HUES64 (cell line): ENCODE results near the gene RIN3.
"Not testable (repeated sequence)": the region's sequence is repeated elsewhere in the genome, so short reads cannot be mapped to it uniquely, and the experiment has no call there.

Experiments used
- H3K27ac ChIP-seq: 2 replicates; pipeline ENCODE4 v1.7.0; 2013; ENCODE audit warnings: low read depth, low read length, inconsistent platforms
- H3K27me3 ChIP-seq: 2 replicates; pipeline ENCODE4 v1.6.1; 2013; ENCODE audit warnings: mild to moderate bottlenecking, low read length; ENCODE audit not compliant: insufficient read depth
- H3K36me3 ChIP-seq: 2 replicates; pipeline ENCODE4 v1.6.1; 2013; ENCODE audit warnings: mild to moderate bottlenecking, low read length; ENCODE audit not compliant: insufficient read depth
- H3K4me1 ChIP-seq: 2 replicates; pipeline ENCODE4 v1.6.1; 2013; ENCODE audit warnings: mild to moderate bottlenecking, low read length, moderate library complexity; ENCODE audit not compliant: insufficient read depth
- H3K4me3 ChIP-seq: 2 replicates; pipeline ENCODE4 v1.5.1; 2013; ENCODE audit warnings: mild to moderate bottlenecking, low read length, moderate library complexity
- H3K9ac ChIP-seq: 2 replicates; pipeline ENCODE4 v1.6.1; 2013; ENCODE audit warnings: mild to moderate bottlenecking, low read depth, low read length
- H3K9me3 ChIP-seq: 2 replicates; pipeline ENCODE4 v1.6.1; 2013; ENCODE audit warnings: low read depth, low read length; ENCODE audit not compliant: insufficient read depth
- WGBS: fragments of 150-250, 120-280 bp; methylation state at CpG from one replicate; pipeline ENCODE4 v1.1.7; 2013; ENCODE audit warnings: missing lambda C conversion rate; 5-methylcytosine and 5-hydroxymethylcytosine counted together

Gene RIN3

GRCh38 chr14:92638266-92638665, 124.7 kb downstream of the RIN3 start:
- Histone ChIP-seq H3K4me1 (no peaks in the 10 kb centered on the region; the same call in 1 of the 2 replicates), H3K27me3 (no peaks in the 10 kb centered on the region), H3K9me3 (no peaks in the 10 kb centered on the region), H3K4me3 (no peak overlapping the region), H3K36me3 (no peaks in the 10 kb centered on the region), H3K9ac (no peak overlapping the region), H3K27ac (no peak overlapping the region)
- WGBS, result 89% methylated on average over 9 of the region's 9 CpGs

- Histone ChIP-seq H3K36me3 (no peaks in the 10 kb centered on the region), H3K9ac (no peak overlapping the region), H3K4me1 (no peaks in the 10 kb centered on the region; the same call in 1 of the 2 replicates), H3K9me3 (no peaks in the 10 kb centered on the region), H3K27ac (no peak overlapping the region), H3K27me3 (no peaks in the 10 kb centered on the region), H3K4me3 (no peak overlapping the region)
- 87% methylated on average over 7 of the region's 7 CpGs for WGBS
Observed at GRCh38 chr14:92638904-92639303, 125.3 kb downstream of the RIN3 start.

GRCh38 chr14:92639472-92640117, 126.0 kb downstream of the RIN3 start:
- 94% methylated on average over 23 of the region's 23 CpGs for WGBS
- H3K4me1 ChIP-seq, H3K9ac ChIP-seq, H3K9me3 ChIP-seq, H3K27me3 ChIP-seq, H3K27ac ChIP-seq, H3K36me3 ChIP-seq, H3K4me3 ChIP-seq: not testable (repeated sequence)

GRCh38 chr14:92641306-92641705, 127.7 kb downstream of the RIN3 start:
- Histone ChIP-seq H3K4me1 (no peaks in the 10 kb centered on the region; the same call in 1 of the 2 replicates), H3K36me3 (no peaks in the 10 kb centered on the region), H3K4me3 (no peak overlapping the region), H3K9ac (no peak overlapping the region), H3K9me3 (0 out of 2 replicates have a peak, but pooled peaks cover 7% of the 10 kb centered on the region), H3K27me3 (no peaks in the 10 kb centered on the region), H3K27ac (no peak overlapping the region)
- 92% methylated on average over 10 of the region's 10 CpGs for WGBS

GRCh38 chr14:92644171-92644969, 130.8 kb downstream of the RIN3 start:
- Histone ChIP-seq H3K27me3 (no peaks in the 10 kb centered on the region), H3K4me3 (no peak overlapping the region), H3K36me3 (no peaks in the 10 kb centered on the region), H3K4me1 (no peaks in the 10 kb centered on the region), H3K9ac (no peak overlapping the region), H3K9me3 (0 out of 2 replicates have a peak, but pooled peaks cover 7% of the 10 kb centered on the region), H3K27ac (no peak overlapping the region)
- 80% methylated on average over 8 of the region's 9 CpGs for WGBS

- no peak overlapping the region for H3K27ac ChIP-seq
- no peak overlapping the region for H3K9ac ChIP-seq
- H3K9me3 ChIP-seq, result 0 out of 2 replicates have a peak, but pooled peaks cover 7% of the 10 kb centered on the region
- no peak overlapping the region for H3K4me3 ChIP-seq
- H3K27me3 ChIP-seq, result no peaks in the 10 kb centered on the region
- H3K4me1 ChIP-seq, result no peaks in the 10 kb centered on the region
- H3K36me3 ChIP-seq, result no peaks in the 10 kb centered on the region
- 93% methylated on average over 9 of the region's 9 CpGs for WGBS
Observed at GRCh38 chr14:92644970-92645515, 131.5 kb downstream of the RIN3 start.

- 97% methylated on average over 12 of the region's 13 CpGs for WGBS
- Histone ChIP-seq H3K9ac (no peak overlapping the region), H3K36me3 (no peaks in the 10 kb centered on the region), H3K9me3 (0 out of 2 replicates have a peak, but pooled peaks cover 7% of the 10 kb centered on the region), H3K4me1 (no peaks in the 10 kb centered on the region), H3K4me3 (no peak overlapping the region), H3K27me3 (no peaks in the 10 kb centered on the region), H3K27ac (no peak overlapping the region)
Observed at GRCh38 chr14:92645841-92646478, 132.4 kb downstream of the RIN3 start.

- Histone ChIP-seq H3K36me3 (no peaks in the 10 kb centered on the region), H3K9me3 (0 out of 2 replicates have a peak, but pooled peaks cover 7% of the 10 kb centered on the region), H3K27me3 (no peaks in the 10 kb centered on the region), H3K4me3 (no peak overlapping the region), H3K4me1 (no peaks in the 10 kb centered on the region), H3K9ac (no peak overlapping the region), H3K27ac (no peak overlapping the region)
- 92% methylated on average over 9 of the region's 9 CpGs for WGBS
Observed at GRCh38 chr14:92646952-92647796, 133.6 kb downstream of the RIN3 start.

- no peaks in the 10 kb centered on the region for H3K4me1 ChIP-seq
- H3K36me3 ChIP-seq, result no peaks in the 10 kb centered on the region
- H3K4me3 ChIP-seq, result no peak overlapping the region
Observed at GRCh38 chr14:92647797-92648279, 134.3 kb downstream of the RIN3 start.

GRCh38 chr14:92649066-92649465, 135.5 kb downstream of the RIN3 start:
- Histone ChIP-seq H3K4me3 (no peak overlapping the region), H3K4me1 (no peaks in the 10 kb centered on the region), H3K36me3 (no peaks in the 10 kb centered on the region), H3K27me3 (no peaks in the 10 kb centered on the region), H3K27ac (no peak overlapping the region), H3K9me3 (0 out of 2 replicates have a peak, but pooled peaks cover 7% of the 10 kb centered on the region), H3K9ac (no peak overlapping the region)
- WGBS, result 93% methylated on average over 7 of the region's 7 CpGs

More at GRCh38 chr14:92647797-92648279, 134.3 kb downstream of the RIN3 start:
- WGBS, result 89% methylated on average over 4 of the region's 4 CpGs
- no peak overlapping the region for H3K9ac ChIP-seq
- no peaks in the 10 kb centered on the region for H3K27me3 ChIP-seq
- 0 out of 2 replicates have a peak, but pooled peaks cover 7% of the 10 kb centered on the region for H3K9me3 ChIP-seq
- H3K27ac ChIP-seq, result no peak overlapping the region
